ENCODE results near the gene PHACTR1. TPM values are rescaled to one million over a fixed set of nuclear protein-coding genes. Genes with fewer than 3 reads are reported as not detected.

Gene PHACTR1
- total and polyA plus RNA-seq, 4 donors, result 0.31 to 1.5 (median 0.79) TPM

- WGBS, result 81% methylated on average over 6 of the region's 6 CpGs
- H3K4me1 ChIP-seq (ENCODE audit: control insufficient read depth in 4 of 4, insufficient read depth in 4 of 4, low read length in 3 of 4), result no peaks in the 10 kb centered on the region
- TF ChIP-seq RAD21 (IDR thresholded peaks at IDR 0.05) (no peak), NR2F2 (IDR thresholded peaks at IDR 0.05) (no peak), ATF3 (IDR thresholded peaks at IDR 0.05) (no peak), REST (IDR thresholded peaks at IDR 0.05) (no peak), RXRA (IDR thresholded peaks at IDR 0.05) (no peak), HNF4G (IDR thresholded peaks at IDR 0.05) (no peak), SP1 (IDR thresholded peaks at IDR 0.05) (no peak), FOXA2 (IDR thresholded peaks at IDR 0.05) (no peak)
- no peaks in the 10 kb centered on the region for H3K9me3 ChIP-seq (ENCODE audit: control insufficient read depth in 4 of 4, low read length in 3 of 4)
- no peaks in the 10 kb centered on the region for H3K36me3 ChIP-seq (ENCODE audit: control insufficient read depth in 4 of 4, insufficient read depth in 3 of 4, low read depth in 1 of 4, low read length in 3 of 4)
- no peak overlapping the region for H3K9ac ChIP-seq (ENCODE audit: low read depth in 1 of 2, low read length in 2 of 2)
- no peak overlapping the region for H3K4me3 ChIP-seq (ENCODE audit: low read depth in 1 of 3, low read length in 3 of 3)
- DNase-seq (ENCODE audit: low spot score), result no peak
- no peak overlapping the region for H3K27ac ChIP-seq (ENCODE audit: low read depth in 1 of 2, low read length in 2 of 2)
- no peaks in the 10 kb centered on the region for H3K27me3 ChIP-seq (ENCODE audit: control insufficient read depth in 4 of 4, insufficient read depth in 4 of 4, low read length in 3 of 4)
Measured at GRCh38 chr6:12913201-12913600, 196.6 kb downstream of the PHACTR1 start.

- no peak for DNase-seq (ENCODE audit: low spot score)
- Histone ChIP-seq H3K9ac (ENCODE audit: low read depth in 1 of 2, low read length in 2 of 2) (no peak overlapping the region), H3K36me3 (ENCODE audit: control insufficient read depth in 4 of 4, insufficient read depth in 3 of 4, low read depth in 1 of 4, low read length in 3 of 4) (no peaks in the 10 kb centered on the region), H3K4me3 (ENCODE audit: low read depth in 1 of 3, low read length in 3 of 3) (no peak overlapping the region), H3K9me3 (ENCODE audit: control insufficient read depth in 4 of 4, low read length in 3 of 4) (no peaks in the 10 kb centered on the region), H3K27ac (ENCODE audit: low read depth in 1 of 2, low read length in 2 of 2) (no peak overlapping the region), H3K4me1 (ENCODE audit: control insufficient read depth in 4 of 4, insufficient read depth in 4 of 4, low read length in 3 of 4) (no peaks in the 10 kb centered on the region), H3K27me3 (ENCODE audit: control insufficient read depth in 4 of 4, insufficient read depth in 4 of 4, low read length in 3 of 4) (no peaks in the 10 kb centered on the region)
- WGBS, result 82% methylated on average over 5 of the region's 5 CpGs
- TF ChIP-seq TAF1 (conservative IDR thresholded peaks at IDR 0.05), result no peak
- TF ChIP-seq SP1 (IDR thresholded peaks at IDR 0.05), result no peak
Measured at GRCh38 chr6:12916006-12916405, 199.4 kb downstream of the PHACTR1 start.

GRCh38 chr6:12916420-12917136 lies 200.0 kb downstream of the PHACTR1 start:
- Histone ChIP-seq H3K27ac (ENCODE audit: low read depth in 1 of 2, low read length in 2 of 2) (no peak overlapping the region), H3K4me1 (ENCODE audit: control insufficient read depth in 4 of 4, insufficient read depth in 4 of 4, low read length in 3 of 4) (no peaks in the 10 kb centered on the region), H3K4me3 (ENCODE audit: low read depth in 1 of 3, low read length in 3 of 3) (no peak overlapping the region), H3K36me3 (ENCODE audit: control insufficient read depth in 4 of 4, insufficient read depth in 3 of 4, low read depth in 1 of 4, low read length in 3 of 4) (no peaks in the 10 kb centered on the region), H3K9me3 (ENCODE audit: control insufficient read depth in 4 of 4, low read length in 3 of 4) (no peaks in the 10 kb centered on the region), H3K9ac (ENCODE audit: low read depth in 1 of 2, low read length in 2 of 2) (no peak overlapping the region), H3K27me3 (ENCODE audit: control insufficient read depth in 4 of 4, insufficient read depth in 4 of 4, low read length in 3 of 4) (no peaks in the 10 kb centered on the region)
- no peak for TF ChIP-seq MAX (IDR thresholded peaks at IDR 0.05)
- TF ChIP-seq JUND (IDR thresholded peaks at IDR 0.05), result no peak
- DNase-seq (ENCODE audit: low spot score), result no peak
- WGBS, result 82% methylated on average over 3 of the region's 3 CpGs

All from liver (tissue), 9 donors.